ENCODE measurements around the gene RGS11. TPM values are rescaled to one million over a fixed set of nuclear protein-coding genes. Genes with fewer than 3 reads are reported as not detected.

The RGS11 gene
- total RNA-seq, 1 experiment from 2014 or later: 0.85 TPM

- no TSS peak for BruUV-seq (replicated peaks)
- CTCF ChIA-PET: no interaction called here
- H3K27ac Mint-ChIP-seq (ENCODE audit: unreplicated experiment): no peak overlapping the region
- intact Hi-C loops (cut with micrococcal nuclease; ENCODE audit: unreplicated experiment): no loop called here
- no peaks in the 10 kb centered on the region for H3K27me3 Mint-ChIP-seq (ENCODE audit: unreplicated experiment)
- H3K4me3 Mint-ChIP-seq (ENCODE audit: low read depth, unreplicated experiment): no peak overlapping the region
- TF ChIP-seq CTCF (IDR thresholded peaks at IDR 0.05; ENCODE audit: unreplicated experiment): no peak
- no peak for DNase-seq
- H3K36me3 Mint-ChIP-seq (ENCODE audit: insufficient read depth, unreplicated experiment): peaks cover 35% of the 10 kb centered on the region
- H3K9me3 Mint-ChIP-seq (ENCODE audit: low read depth, unreplicated experiment): no peaks in the 10 kb centered on the region
- H3K4me1 Mint-ChIP-seq (ENCODE audit: low read depth, unreplicated experiment): no peaks in the 10 kb centered on the region
Observed at GRCh38 chr16:309476-309875, 33.7 kb upstream of the RGS11 start.

DNA sequence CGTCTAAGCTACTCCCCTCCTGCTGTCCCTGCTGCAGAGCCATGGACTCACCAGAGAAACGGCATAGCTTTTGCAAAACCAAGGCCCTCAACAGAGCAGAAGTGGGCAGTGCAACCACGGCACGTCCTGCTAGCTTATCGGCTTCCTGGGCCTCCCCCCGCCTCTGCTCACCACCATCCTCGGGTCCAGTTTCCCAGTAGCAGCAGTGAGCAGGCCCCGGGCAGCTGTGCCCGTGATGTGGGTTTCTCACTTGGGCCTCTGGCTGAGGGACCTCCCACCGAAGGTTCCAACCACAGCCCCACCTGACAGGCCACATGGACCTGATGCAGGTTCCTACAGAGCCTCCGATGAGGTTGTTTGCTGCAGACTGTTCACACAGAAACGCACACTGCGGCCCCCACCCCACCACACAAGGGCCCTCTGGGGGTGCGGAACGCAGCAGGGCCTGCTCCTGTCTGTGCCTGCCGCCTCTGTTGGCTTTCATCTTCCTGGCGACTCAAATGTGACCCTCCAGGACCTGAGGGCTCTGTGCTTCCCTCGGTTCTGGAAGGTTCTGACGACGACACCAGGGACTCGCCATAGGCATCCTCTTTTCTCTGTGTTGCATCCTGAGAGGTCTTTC lies 32.1 kb upstream of the RGS11 start:
- no peaks in the 10 kb centered on the region for H3K4me1 Mint-ChIP-seq (ENCODE audit: low read depth, unreplicated experiment)
- intact Hi-C loops (cut with micrococcal nuclease; ENCODE audit: unreplicated experiment): no loop called here

GRCh38 chr16:306911-307370 lies 31.2 kb upstream of the RGS11 start:
- Mint-ChIP-seq H3K36me3 (ENCODE audit: insufficient read depth, unreplicated experiment) (peaks cover 50% of the 10 kb centered on the region), H3K27me3 (ENCODE audit: unreplicated experiment) (no peaks in the 10 kb centered on the region), H3K9me3 (ENCODE audit: low read depth, unreplicated experiment) (no peaks in the 10 kb centered on the region), H3K4me1 (ENCODE audit: low read depth, unreplicated experiment) (no peaks in the 10 kb centered on the region), H3K27ac (ENCODE audit: unreplicated experiment) (no peak overlapping the region), H3K4me3 (ENCODE audit: low read depth, unreplicated experiment) (no peak overlapping the region)
- intact Hi-C loops (cut with micrococcal nuclease; ENCODE audit: unreplicated experiment): no loop called here
- no TSS peak for BruUV-seq (replicated peaks)
- CTCF ChIA-PET: no interaction called here
- DNase-seq: no peak
- no peak for TF ChIP-seq CTCF (IDR thresholded peaks at IDR 0.05; ENCODE audit: unreplicated experiment)

More for the DNA sequence above, 32.1 kb upstream of the RGS11 start:
- TF ChIP-seq CTCF (IDR thresholded peaks at IDR 0.05; ENCODE audit: unreplicated experiment): no peak
- peaks cover 44% of the 10 kb centered on the region for H3K36me3 Mint-ChIP-seq (ENCODE audit: insufficient read depth, unreplicated experiment)
- H3K27me3 Mint-ChIP-seq (ENCODE audit: unreplicated experiment): no peaks in the 10 kb centered on the region
- H3K27ac Mint-ChIP-seq (ENCODE audit: unreplicated experiment): no peak overlapping the region
- CTCF ChIA-PET: no interaction called here
- DNase-seq: no peak
- no peak overlapping the region for H3K4me3 Mint-ChIP-seq (ENCODE audit: low read depth, unreplicated experiment)
- H3K9me3 Mint-ChIP-seq (ENCODE audit: low read depth, unreplicated experiment): no peaks in the 10 kb centered on the region
- no TSS peak for BruUV-seq (replicated peaks)

- no peak overlapping the region for H3K27ac Mint-ChIP-seq (ENCODE audit: unreplicated experiment)
- peaks cover 49% of the 10 kb centered on the region for H3K36me3 Mint-ChIP-seq (ENCODE audit: insufficient read depth, unreplicated experiment)
- CTCF ChIA-PET: no interaction called here
- no peak for DNase-seq
- H3K9me3 Mint-ChIP-seq (ENCODE audit: low read depth, unreplicated experiment): no peaks in the 10 kb centered on the region
- H3K4me3 Mint-ChIP-seq (ENCODE audit: low read depth, unreplicated experiment): no peak overlapping the region
- H3K4me1 Mint-ChIP-seq (ENCODE audit: low read depth, unreplicated experiment): no peaks in the 10 kb centered on the region
- intact Hi-C loops (cut with micrococcal nuclease; ENCODE audit: unreplicated experiment): no loop called here
- no peak for TF ChIP-seq CTCF (IDR thresholded peaks at IDR 0.05; ENCODE audit: unreplicated experiment)
- no TSS peak for BruUV-seq (replicated peaks)
- H3K27me3 Mint-ChIP-seq (ENCODE audit: unreplicated experiment): no peaks in the 10 kb centered on the region
Observed at GRCh38 chr16:305916-306626, 30.3 kb upstream of the RGS11 start.
